Stimulated activated CD4-positive, alpha-beta T cell treated with anti-CD3 and anti-CD28 coated beads, Interleukin-4, amount 100 ng/mL, for 1 hour (primary cell): ENCODE measurements around the gene LSAMP.
"Not testable (repeated sequence)": the region's sequence is repeated elsewhere in the genome, so short reads cannot be mapped to it uniquely, and the experiment has no call there.

Source experiments
- DNase-seq: peaks from one replicate; pipeline ENCODE4 v3.0.0-alpha.2; 2020

LSAMP gene

DNA sequence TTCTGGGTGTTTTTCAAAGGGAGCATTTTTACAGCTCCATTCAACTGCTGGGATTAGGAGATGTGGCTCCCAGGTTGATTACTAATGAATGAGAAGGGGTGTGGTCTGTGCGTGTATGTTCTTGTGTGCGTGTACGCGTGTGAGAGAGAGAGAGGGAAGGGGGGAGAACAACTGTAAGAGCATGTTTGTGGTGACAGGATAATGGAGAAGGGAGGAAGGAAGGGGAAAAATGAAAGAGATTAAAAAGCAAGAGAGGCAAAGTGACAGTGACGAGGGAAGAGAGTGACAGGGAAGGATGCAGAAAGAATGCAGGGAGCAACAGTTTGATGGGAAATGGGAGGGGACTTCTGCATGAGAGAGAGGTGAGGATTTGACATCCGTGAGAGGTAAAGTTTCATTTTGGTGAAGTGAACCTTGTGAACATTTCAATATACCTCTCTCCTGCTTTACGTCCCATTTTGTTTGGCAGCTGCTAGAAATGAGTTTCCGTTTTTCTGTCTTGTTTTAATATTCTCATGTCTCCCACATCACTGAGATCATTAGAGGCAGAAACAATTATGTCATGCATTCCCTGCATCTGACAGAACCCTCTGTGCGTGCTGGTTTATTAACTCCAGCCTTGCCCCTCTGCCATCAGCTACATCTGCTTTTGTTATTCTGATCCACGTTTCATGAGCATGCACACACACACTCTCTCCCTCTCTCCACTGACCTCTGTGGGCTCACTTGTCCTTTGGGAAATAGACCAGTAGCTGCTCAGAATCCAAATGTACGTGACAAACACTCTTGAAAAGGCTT lies 660.3 kb downstream of the LSAMP start:
- no peak for DNase-seq

DNA sequence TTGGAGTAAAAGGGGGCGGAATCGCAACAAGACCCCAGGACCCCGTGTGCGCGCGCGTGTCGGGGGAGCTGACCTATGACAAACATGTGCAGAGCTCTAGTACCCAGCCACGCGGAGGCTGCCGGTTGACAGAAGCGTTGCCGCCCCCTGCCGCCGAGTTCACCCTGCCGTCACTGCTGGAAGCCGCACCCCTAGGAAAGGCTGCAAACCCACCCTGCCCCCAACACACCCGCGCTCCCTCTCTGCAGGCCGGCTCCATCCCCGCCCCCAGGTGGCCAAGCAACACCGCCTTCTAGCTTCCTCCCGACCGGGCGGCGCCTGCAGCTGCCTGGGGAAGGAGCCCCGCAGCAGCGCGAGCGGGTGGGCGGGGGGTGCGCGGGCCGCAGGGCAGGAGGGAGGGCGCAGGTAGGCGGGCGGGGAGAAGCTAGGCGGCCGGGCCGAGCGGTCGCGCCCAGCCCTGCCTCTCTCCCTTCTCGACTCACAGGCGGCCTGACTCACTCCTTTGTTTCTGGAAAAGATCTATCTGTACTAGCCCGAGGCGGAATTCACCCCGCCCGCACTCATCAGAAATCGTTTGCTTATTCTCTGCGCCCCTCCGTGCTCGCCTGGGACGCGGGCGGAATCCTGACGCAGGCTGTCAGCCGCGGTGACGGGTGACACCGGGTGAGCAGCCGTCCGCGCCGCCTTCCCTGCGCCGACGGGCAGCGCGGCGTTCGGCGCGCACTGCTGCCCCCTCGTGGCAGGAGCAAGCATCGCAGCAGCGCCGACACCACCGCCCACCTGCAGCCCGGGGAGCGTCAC lies 661.1 kb downstream of the LSAMP start:
- DNase-seq = peak; percentile 89

DNA sequence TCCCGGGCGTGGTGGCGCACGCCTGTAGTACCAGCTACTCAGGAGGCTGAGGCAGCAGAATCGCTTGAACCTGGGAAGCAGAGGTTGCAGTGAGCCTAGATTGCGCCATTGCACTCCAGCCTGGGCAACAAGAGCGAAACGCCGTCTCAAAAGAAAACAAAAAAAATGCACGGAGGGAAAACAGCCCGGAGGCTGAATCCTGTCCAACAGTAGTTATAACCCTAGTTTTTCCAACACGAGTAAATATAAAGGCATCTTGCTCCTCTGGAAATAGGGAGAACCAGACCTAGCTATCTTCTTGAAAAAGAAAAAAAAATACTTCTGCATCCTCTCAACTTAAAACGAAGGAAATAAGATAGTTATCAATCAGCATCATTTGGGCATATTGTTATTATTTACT lies 661.9 kb downstream of the LSAMP start:
- not testable (repeated sequence) for DNase-seq

DNA sequence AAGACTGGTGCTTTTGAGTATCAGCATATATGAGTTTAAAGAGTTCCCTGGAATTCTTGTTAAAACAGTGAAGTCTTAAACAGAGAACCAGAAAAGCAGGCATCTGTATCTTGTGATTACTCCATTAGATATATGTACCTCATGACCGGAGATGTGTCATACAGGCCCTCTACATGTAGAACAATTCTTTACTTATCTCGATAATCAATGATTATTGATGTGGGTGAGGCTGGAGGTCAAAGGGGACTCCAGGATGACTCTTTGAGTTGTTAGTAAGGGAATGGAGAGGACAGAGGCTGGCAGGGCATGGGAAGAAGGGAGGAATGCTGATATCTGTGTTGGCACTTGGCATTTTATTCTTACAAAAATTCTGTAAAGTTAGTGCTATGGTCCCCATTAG lies 666.3 kb downstream of the LSAMP start:
- DNase-seq = no peak

DNA sequence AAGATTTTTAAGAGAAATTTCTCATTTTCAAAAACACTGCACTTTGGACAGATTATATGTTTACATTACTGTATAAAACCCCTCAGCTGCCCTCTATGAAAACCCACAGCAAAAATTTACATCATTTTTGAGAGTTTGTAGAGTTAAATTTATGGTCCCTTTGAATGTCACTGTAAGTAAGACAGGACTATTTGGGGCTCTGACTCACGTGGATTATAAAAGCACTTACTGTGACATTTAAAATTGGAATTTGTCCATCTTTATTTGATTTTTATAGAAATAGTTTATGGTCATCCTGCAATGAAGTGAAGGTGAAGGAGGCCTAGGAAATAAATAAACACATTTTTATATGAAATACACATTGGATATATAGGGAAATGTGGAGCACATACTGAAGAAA lies 672.3 kb downstream of the LSAMP start:
- no peak for DNase-seq

DNA sequence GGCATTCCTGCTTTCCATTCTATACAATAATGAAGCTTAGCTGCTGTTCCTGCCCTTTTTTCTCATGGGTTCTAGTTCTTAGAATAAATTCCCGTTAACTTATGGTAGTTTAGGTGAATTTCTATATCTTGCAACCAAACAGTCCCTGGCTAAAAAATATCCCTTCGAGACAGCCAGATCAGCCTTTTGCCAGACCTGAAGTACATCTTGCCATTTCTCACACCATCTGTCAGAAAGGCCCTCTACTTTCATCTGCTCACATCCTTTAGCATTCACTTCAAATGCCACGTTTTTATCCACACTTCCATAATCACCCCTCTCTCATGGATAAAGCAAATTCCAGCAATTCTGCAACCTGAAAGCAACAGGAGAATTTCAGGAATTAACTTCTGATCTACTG lies 676.6 kb downstream of the LSAMP start:
- DNase-seq = no peak

DNA sequence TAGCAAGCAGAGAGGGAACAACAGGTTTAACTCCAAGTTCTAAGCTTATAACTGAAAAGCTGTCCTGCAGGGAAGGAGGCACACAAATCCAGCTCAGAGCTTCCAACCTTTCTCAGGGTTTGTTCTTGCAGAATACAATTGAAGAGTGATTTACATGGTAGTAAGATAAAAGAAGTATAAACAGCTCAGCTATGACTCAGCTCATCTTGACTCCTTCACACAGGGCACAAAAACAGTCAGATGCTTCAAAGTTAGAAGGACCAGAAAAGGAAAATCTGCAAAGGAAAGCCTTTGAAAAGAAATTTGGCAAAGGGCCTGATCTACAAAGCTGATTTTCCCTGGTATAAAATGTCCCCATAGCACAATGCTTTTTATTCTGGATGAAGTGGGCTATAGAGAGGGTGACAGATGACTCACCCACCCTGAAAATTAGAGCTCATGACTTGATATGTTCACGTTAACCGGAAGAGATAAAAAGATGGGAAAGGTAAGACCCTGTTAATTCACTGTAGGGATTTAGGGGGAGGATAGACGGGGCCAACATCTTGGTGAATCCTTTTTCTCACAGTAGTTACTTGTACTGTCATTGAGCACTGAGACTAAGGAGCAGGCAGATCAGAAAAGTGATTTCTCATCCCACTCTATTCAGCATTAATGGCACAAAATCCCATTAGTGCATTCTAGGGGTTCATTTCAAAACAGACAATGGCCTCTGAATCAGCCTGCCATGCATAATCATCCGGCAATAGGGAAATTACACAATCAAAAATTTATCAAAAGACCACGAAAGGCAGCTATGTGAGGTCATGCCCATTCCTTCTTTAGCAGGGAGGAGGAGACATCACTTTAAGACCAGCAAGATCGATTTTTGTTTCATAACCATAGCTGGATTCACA lies 678.5 kb downstream of the LSAMP start:
- DNase-seq = no peak

DNA sequence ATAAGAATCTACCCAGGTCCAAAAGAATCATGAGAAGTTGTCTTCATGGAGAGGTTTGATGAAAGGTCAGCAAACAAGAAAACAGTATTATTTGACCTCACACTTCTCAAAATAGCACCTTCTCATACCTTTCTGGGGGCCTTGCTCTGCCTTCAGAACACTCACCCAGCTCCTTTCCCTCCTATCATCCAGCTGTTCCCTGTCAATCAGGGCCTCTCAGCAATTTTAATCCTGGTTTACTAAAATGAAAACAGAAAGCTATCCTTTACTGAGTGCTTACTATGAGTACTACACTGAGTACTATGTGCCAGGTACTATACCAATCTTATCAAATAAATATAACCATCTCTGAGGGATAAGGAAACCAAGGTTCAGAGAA lies 683.4 kb downstream of the LSAMP start:
- DNase-seq = no peak

DNA sequence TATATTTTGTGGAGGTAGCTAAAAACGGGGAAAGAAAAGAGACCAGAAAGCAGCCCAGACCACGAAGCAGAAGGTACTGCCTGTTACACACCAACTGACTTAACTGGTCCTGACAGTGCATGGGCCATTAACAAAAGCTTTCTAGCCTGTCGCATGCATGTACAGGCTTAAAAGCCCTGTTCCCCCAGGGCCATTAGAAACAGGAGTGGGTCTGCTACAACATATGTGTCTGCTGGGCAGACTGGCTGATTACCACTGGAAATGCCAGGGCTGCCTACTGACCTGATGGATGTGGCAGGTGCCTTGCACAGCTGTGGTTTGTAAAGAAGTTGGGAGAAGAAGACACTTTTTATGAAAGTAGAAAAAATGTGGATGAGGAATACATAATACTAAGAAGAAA lies 684.6 kb downstream of the LSAMP start:
- DNase-seq = no peak

DNA sequence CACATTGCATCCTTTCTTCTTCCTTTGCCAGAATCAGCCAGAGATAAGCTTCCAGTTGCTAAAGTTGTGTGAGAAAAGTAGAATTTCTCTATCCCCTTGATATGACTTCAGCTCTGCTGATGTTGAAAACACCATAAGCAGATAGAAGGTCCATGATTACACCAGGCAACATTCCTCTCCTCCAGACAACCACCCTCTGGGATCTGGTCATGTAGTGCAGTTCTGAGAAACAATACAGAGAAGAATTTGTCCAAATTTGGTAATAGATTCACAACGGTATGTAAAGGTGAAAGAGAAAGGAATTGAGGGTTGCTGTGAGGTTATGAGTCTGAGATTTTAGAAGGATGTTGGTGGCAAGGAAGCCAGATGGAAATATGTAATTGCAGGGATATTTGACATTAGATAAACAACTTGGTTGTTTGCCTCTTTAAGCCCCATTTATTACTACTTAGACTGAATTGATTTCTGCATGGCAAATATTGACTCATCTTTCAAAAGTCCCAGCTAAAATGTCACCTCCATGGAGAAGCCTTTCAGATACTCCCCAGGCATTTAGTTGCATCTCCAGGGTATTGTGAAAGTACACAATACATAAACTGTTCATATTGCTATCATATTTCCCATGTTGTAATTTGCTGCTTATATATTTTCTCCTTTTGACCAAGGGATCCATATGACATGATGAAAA lies 687.1 kb downstream of the LSAMP start:
- no peak for DNase-seq

DNA sequence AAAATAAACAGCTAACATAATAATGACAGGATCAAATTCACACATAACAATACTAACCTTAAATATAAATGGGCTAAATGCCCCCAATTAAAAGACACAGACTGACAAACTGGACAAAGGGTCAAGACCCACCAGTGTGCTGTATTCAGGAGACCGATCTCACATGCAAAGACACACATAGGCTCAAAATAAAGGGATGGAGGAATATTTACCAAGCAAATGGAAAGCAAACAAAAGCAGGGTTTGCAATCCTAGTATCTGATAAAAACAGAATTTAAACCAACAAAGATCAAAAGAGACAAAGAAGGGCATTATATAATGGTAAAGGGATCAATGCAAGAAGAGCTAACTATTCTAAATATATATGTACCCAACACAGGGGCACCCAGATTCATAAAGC lies 692.3 kb downstream of the LSAMP start:
- DNase-seq = not testable (repeated sequence)
